GM23338 (cell line): ENCODE data around the gene CLIP1. TPM values are rescaled to one million over a fixed set of nuclear protein-coding genes. Genes with fewer than 3 reads are reported as not detected.

Experiments used
- ATAC-seq: fragments of 200-7000 bp; cut with Tn5 transposase; 3 replicates; pipeline ENCODE4 v1.9.1; 2020
- DNase-seq: peaks from one replicate; pipeline ENCODE4 v3.0.0-alpha.2; 2015; ENCODE audit warnings: low spot score
- H2AFZ ChIP-seq: fragments of 200-600 bp; sonication (generic); 2 replicates; pipeline ENCODE4 v1.8.0; 2016; ENCODE audit warnings: antibody characterized with exemption, mild to moderate bottlenecking, moderate library complexity
- H3F3A ChIP-seq: fragments of 200-600 bp; sonication (generic); replicated peaks from 2 replicates; pipeline ENCODE4 v1.8.0; 2017; ENCODE audit warnings: antibody characterized with exemption, mixed run types, low read depth
- H3K27ac ChIP-seq: fragments of 200-600 bp; sonication (generic); 2 replicates; pipeline ENCODE4 v1.6.1; 2016; ENCODE audit warnings: low read depth
- H3K27me3 ChIP-seq: fragments of 200-600 bp; sonication (generic); 2 replicates; pipeline ENCODE4 v1.8.0; 2016; ENCODE audit warnings: mild to moderate bottlenecking, mixed run types, moderate library complexity; ENCODE audit not compliant: insufficient read depth
- H3K36me3 ChIP-seq: fragments of 200-600 bp; sonication (generic); 2 replicates; pipeline ENCODE4 v1.8.0; 2016; ENCODE audit warnings: mild to moderate bottlenecking; ENCODE audit not compliant: insufficient read depth
- H3K4me1 ChIP-seq: fragments of 200-600 bp; sonication (generic); 2 replicates; pipeline ENCODE4 v1.8.0; 2016; ENCODE audit warnings: mild to moderate bottlenecking, moderate library complexity; ENCODE audit not compliant: insufficient read depth
- H3K4me2 ChIP-seq: fragments of 200-600 bp; sonication (generic); 2 replicates; pipeline ENCODE4 v1.7.1; 2017; ENCODE audit warnings: mixed run types
- H3K4me3 ChIP-seq: fragments of 200-600 bp; sonication (generic); 2 replicates; pipeline ENCODE4 v1.6.1; 2016; ENCODE audit warnings: mixed run types
- H3K79me2 ChIP-seq: fragments of 200-600 bp; sonication (generic); replicated peaks from 2 replicates; pipeline ENCODE4 v1.8.0; 2017; ENCODE audit warnings: mild to moderate bottlenecking; ENCODE audit not compliant: insufficient read depth
- H3K9me2 ChIP-seq: fragments of 200-600 bp; sonication (generic); 2 replicates; pipeline ENCODE4 v1.8.0; 2017; ENCODE audit not compliant: insufficient read depth
- H4K20me1 ChIP-seq: fragments of 200-600 bp; sonication (generic); replicated peaks from 2 replicates; pipeline ENCODE4 v1.8.0; 2017; ENCODE audit warnings: mild to moderate bottlenecking; ENCODE audit not compliant: insufficient read depth
- H3K27ac Mint-ChIP-seq: 2 replicates; pipeline ENCODE4 v1.8.0; 2020; ENCODE audit warnings: inconsistent platforms, mild to moderate bottlenecking, moderate library complexity, mixed read lengths
- H3K27me3 Mint-ChIP-seq: 3 replicates; pipeline ENCODE4 v1.8.0; 2022; ENCODE audit warnings: low read depth, mild to moderate bottlenecking, moderate library complexity, mixed read lengths, inconsistent platforms; ENCODE audit not compliant: insufficient read depth, poor library complexity
- H3K36me3 Mint-ChIP-seq: 3 replicates; pipeline ENCODE4 v1.8.0; 2021; ENCODE audit warnings: low read depth, mild to moderate bottlenecking, inconsistent platforms, moderate library complexity, mixed read lengths
- H3K4me1 Mint-ChIP-seq: 3 replicates; pipeline ENCODE4 v1.8.0; 2020; ENCODE audit warnings: mild to moderate bottlenecking, inconsistent platforms, mixed read lengths
- H3K4me3 Mint-ChIP-seq: 3 replicates; pipeline ENCODE4 v1.8.0; 2021; ENCODE audit warnings: moderate library complexity, mild to moderate bottlenecking, inconsistent platforms, mixed read lengths
- H3K9me3 Mint-ChIP-seq: 3 replicates; pipeline ENCODE4 v1.8.0; 2020; ENCODE audit warnings: moderate library complexity, mild to moderate bottlenecking, inconsistent platforms, mixed read lengths
- EZH2phosphoT487 ChIP-seq: fragments of 200-600 bp; sonication (generic); IDR thresholded peaks from one replicate; pipeline ENCODE4 v1.8.1; 2018; ENCODE audit warnings: antibody characterized with exemption; ENCODE audit not compliant: unreplicated experiment
- NANOG ChIP-seq: IDR thresholded peaks from 2 replicates; pipeline ENCODE4 v1.6.1; 2016; ENCODE audit warnings: antibody characterized with exemption, borderline replicate concordance
- STAT1 ChIP-seq: IDR thresholded peaks from one replicate; pipeline ENCODE4 v1.6.1; 2016; ENCODE audit warnings: antibody characterized with exemption; ENCODE audit not compliant: unreplicated experiment
- polyA plus RNA-seq: library from polyadenylated mRNA; unstranded; fragments of >200 nt; fragmentation: Nextera tagmentation; extraction: Ambion mirVana; gene quantifications from 2 replicates; pipeline ENCODE4 v1.2.1, GENCODE V29; 2016
- total RNA-seq: library from RNA; depleted of rRNA; stranded (reverse); fragments of >200 nt; shearing (Covaris generic); gene quantifications from 2 replicates; pipeline ENCODE4 v1.2.3, GENCODE V29; 2014
- TF ChIP-seq, protein P1 (sequence below): IDR thresholded peaks from one replicate; pipeline ENCODE4 v1.6.1; 2018; ENCODE audit warnings: antibody characterized with exemption; ENCODE audit not compliant: unreplicated experiment
- TF ChIP-seq, protein P2 (sequence below), 2 experiments: fragments of 200-600 bp in 1 of 2; sonication (generic) in 1 of 2; conservative IDR thresholded peaks; 2 replicates each; pipeline versions ENCODE4 v1.5.1 to v1.6.1; 2016 to 2017; ENCODE audit warnings: antibody characterized with exemption in 2 of 2, low read depth in 2 of 2, mild to moderate bottlenecking in 2 of 2, moderate library complexity in 1 of 2

CLIP1 gene
- total and polyA plus RNA-seq, 2 experiments from 2014 or later, result 11.5 to 21.1 TPM

DNA sequence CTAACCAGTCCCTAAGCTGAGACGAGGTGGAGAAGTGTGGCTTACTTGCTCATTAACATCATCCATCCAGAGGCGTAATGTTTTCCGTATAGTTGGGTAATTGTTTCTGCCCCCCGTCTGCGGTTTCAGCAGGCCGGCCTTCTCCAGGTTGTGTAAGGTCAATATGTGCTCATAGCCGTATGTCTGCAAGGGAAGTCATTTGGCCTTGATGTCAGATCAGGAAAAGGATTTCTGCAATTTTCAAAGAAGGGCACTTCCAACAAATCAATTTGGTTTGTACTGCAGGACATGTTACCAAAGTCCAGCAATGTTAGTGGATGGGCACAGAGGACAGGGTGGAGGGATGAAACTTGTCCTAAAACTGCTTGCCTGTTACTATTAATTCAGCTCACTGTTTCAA is 186.7 kb downstream of the CLIP1 start:
- no peak for ATAC-seq
- Histone ChIP-seq H3K36me3 (peaks cover 4% of the 10 kb centered on the region; the same call in 1 of the 2 replicates), H3K27me3 (no peaks in the 10 kb centered on the region), H3K9me2 (no peaks in the 10 kb centered on the region), H3K27ac (no peak overlapping the region), H3K79me2 (no peaks in the 10 kb centered on the region), H3K4me2 (no peak overlapping the region), H3K4me1 (no peaks in the 10 kb centered on the region), H2AFZ (no peak overlapping the region), H4K20me1 (no peaks in the 10 kb centered on the region), H3K4me3 (no peak overlapping the region), H3F3A (no peaks in the 10 kb centered on the region)
- no peak for TF ChIP-seq NANOG
- TF ChIP-seq EZH2phosphoT487, result no peak
- TF ChIP-seq, protein P1, sequence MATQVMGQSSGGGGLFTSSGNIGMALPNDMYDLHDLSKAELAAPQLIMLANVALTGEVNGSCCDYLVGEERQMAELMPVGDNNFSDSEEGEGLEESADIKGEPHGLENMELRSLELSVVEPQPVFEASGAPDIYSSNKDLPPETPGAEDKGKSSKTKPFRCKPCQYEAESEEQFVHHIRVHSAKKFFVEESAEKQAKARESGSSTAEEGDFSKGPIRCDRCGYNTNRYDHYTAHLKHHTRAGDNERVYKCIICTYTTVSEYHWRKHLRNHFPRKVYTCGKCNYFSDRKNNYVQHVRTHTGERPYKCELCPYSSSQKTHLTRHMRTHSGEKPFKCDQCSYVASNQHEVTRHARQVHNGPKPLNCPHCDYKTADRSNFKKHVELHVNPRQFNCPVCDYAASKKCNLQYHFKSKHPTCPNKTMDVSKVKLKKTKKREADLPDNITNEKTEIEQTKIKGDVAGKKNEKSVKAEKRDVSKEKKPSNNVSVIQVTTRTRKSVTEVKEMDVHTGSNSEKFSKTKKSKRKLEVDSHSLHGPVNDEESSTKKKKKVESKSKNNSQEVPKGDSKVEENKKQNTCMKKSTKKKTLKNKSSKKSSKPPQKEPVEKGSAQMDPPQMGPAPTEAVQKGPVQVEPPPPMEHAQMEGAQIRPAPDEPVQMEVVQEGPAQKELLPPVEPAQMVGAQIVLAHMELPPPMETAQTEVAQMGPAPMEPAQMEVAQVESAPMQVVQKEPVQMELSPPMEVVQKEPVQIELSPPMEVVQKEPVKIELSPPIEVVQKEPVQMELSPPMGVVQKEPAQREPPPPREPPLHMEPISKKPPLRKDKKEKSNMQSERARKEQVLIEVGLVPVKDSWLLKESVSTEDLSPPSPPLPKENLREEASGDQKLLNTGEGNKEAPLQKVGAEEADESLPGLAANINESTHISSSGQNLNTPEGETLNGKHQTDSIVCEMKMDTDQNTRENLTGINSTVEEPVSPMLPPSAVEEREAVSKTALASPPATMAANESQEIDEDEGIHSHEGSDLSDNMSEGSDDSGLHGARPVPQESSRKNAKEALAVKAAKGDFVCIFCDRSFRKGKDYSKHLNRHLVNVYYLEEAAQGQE, result no peak
- Mint-ChIP-seq H3K27me3 (peaks cover 2% of the 10 kb centered on the region), H3K27ac (no peak overlapping the region), H3K4me1 (no peaks in the 10 kb centered on the region), H3K36me3 (peaks cover 48% of the 10 kb centered on the region), H3K9me3 (no peaks in the 10 kb centered on the region; the same call in 2 of the 3 replicates), H3K4me3 (no peak overlapping the region)
- DNase-seq, result no peak

DNA sequence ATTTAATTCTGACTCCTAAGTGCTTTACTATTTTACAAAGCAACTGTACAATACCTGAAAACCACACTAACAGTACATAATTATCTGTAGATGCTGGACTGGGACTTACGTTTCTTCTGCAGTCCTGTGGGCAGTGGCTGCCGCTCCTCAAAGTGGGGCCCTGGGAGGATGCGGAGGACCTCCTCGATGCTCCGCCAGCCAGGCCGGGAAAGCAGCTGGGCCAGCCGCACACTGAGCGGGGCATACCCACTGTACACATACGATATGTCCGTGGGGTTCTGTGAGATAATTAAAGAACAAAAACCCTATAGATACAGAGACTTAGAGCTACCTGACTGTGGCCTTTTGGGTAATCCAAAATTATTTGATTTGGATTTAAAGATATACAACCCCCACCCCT is 189.8 kb downstream of the CLIP1 start:
- Histone ChIP-seq H3K27ac (no peak overlapping the region), H2AFZ (no peak overlapping the region), H3K4me2 (no peak overlapping the region), H3F3A (no peaks in the 10 kb centered on the region), H4K20me1 (no peaks in the 10 kb centered on the region), H3K27me3 (no peaks in the 10 kb centered on the region), H3K4me1 (no peaks in the 10 kb centered on the region), H3K79me2 (no peaks in the 10 kb centered on the region), H3K9me2 (no peaks in the 10 kb centered on the region), H3K4me3 (no peak overlapping the region), H3K36me3 (no peaks in the 10 kb centered on the region)
- Mint-ChIP-seq H3K4me3 (no peak overlapping the region), H3K27me3 (peaks cover 2% of the 10 kb centered on the region), H3K9me3 (no peaks in the 10 kb centered on the region), H3K27ac (no peak overlapping the region), H3K4me1 (no peaks in the 10 kb centered on the region), H3K36me3 (peaks cover 27% of the 10 kb centered on the region)
- ATAC-seq (no peak), DNase-seq (no peak)
- no peak for TF ChIP-seq EZH2phosphoT487
- no peak for TF ChIP-seq STAT1
- TF ChIP-seq, protein P2, sequence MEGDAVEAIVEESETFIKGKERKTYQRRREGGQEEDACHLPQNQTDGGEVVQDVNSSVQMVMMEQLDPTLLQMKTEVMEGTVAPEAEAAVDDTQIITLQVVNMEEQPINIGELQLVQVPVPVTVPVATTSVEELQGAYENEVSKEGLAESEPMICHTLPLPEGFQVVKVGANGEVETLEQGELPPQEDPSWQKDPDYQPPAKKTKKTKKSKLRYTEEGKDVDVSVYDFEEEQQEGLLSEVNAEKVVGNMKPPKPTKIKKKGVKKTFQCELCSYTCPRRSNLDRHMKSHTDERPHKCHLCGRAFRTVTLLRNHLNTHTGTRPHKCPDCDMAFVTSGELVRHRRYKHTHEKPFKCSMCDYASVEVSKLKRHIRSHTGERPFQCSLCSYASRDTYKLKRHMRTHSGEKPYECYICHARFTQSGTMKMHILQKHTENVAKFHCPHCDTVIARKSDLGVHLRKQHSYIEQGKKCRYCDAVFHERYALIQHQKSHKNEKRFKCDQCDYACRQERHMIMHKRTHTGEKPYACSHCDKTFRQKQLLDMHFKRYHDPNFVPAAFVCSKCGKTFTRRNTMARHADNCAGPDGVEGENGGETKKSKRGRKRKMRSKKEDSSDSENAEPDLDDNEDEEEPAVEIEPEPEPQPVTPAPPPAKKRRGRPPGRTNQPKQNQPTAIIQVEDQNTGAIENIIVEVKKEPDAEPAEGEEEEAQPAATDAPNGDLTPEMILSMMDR (conservative IDR thresholded peaks at IDR 0.05; ENCODE audit: low read depth in 2 of 2), result no peak
